Hematopoietic multipotent progenitor cell (in vitro differentiated cells): Measurements from ENCODE around the gene CRYGA. TPM values are rescaled to one million over a fixed set of nuclear protein-coding genes. Genes with fewer than 3 reads are reported as not detected.
"Not testable (repeated sequence)": the region's sequence is repeated elsewhere in the genome, so short reads cannot be mapped to it uniquely, and the experiment has no call there.

Source experiments
- DNase-seq, 3 donors: peaks; one replicate each; pipeline ENCODE4 v3.0.0-alpha.2; 2011 to 2015; ENCODE audit warnings: low read depth in 2 of 3, low spot score in 2 of 3
- total RNA-seq: library from RNA; depleted of rRNA; stranded (reverse); fragments of >200 nt; gene quantifications from one replicate; pipeline ENCODE4 v1.2.3, GENCODE V29; 2012

CRYGA gene
- total RNA-seq, 1 donor: not detected

- DNase-seq: peak in 2 of 3 donors; percentile 17 to 35
Observed at GRCh38 chr2:208172125-208172524, 8.7 kb upstream of the CRYGA start.

- DNase-seq: no peak
Observed at GRCh38 chr2:208164951-208165755, 1.8 kb upstream of the CRYGA start.

- no peak for DNase-seq
Observed at GRCh38 chr2:208156439-208156838, 7.0 kb downstream of the CRYGA start.

GRCh38 chr2:208153156-208153555 is 10.2 kb downstream of the CRYGA start:
- DNase-seq: no peak

- DNase-seq: no peak
Observed at GRCh38 chr2:208150956-208151355, 12.4 kb downstream of the CRYGA start.

- DNase-seq: no peak
Observed at GRCh38 chr2:208150094-208150493, 13.3 kb downstream of the CRYGA start.

- no peak for DNase-seq
Observed at GRCh38 chr2:208148803-208149202, 14.6 kb downstream of the CRYGA start.

GRCh38 chr2:208147759-208148158 is 15.6 kb downstream of the CRYGA start:
- no peak for DNase-seq

GRCh38 chr2:208147008-208147407 is 16.4 kb downstream of the CRYGA start:
- DNase-seq: no peak

GRCh38 chr2:208146006-208146405 is 17.4 kb downstream of the CRYGA start, which contains the start of gene CRYGB:
CRYGB (minus strand) TSS chr2:208146158; CDS start chr2:208146120, 38 bp downstream.
- no peak for DNase-seq

GRCh38 chr2:208142925-208143799 is 20.2 kb downstream of the CRYGA start:
- DNase-seq: no peak

- DNase-seq: no peak
Observed at GRCh38 chr2:208142240-208142924, 21.0 kb downstream of the CRYGA start.

GRCh38 chr2:208139447-208139846 is 23.9 kb downstream of the CRYGA start:
- no peak for DNase-seq

GRCh38 chr2:208138334-208138733 is 25.1 kb downstream of the CRYGA start:
- DNase-seq: not testable (repeated sequence)

GRCh38 chr2:208136716-208137094 is 26.7 kb downstream of the CRYGA start:
- no peak for DNase-seq

GRCh38 chr2:208135794-208136715 is 27.3 kb downstream of the CRYGA start:
- no peak for DNase-seq

- peak in 2 of 3 donors; percentile 20 to 51 for DNase-seq
Observed at GRCh38 chr2:208134928-208135586, 28.3 kb downstream of the CRYGA start.

GRCh38 chr2:208130712-208131110 is 32.7 kb downstream of the CRYGA start:
- no peak for DNase-seq
